HG02885 (cell line): ENCODE measurements around the gene ST3GAL2.
"Not testable (repeated sequence)": the region's sequence is repeated elsewhere in the genome, so short reads cannot be mapped to it uniquely, and the experiment has no call there.

ENCODE experiments used
- ATAC-seq: cut with Tn5 transposase; IDR thresholded peaks from one replicate; pipeline ENCODE4 v1.9.1; 2021; ENCODE audit warnings: mild to moderate bottlenecking; ENCODE audit not compliant: unreplicated experiment, poor library complexity

ST3GAL2 gene

GRCh38 chr16:70468776-70469525 lies 30.1 kb upstream of the ST3GAL2 start:
- ATAC-seq = no peak

GRCh38 chr16:70467608-70468007 lies 28.7 kb upstream of the ST3GAL2 start:
- no peak for ATAC-seq

GRCh38 chr16:70467113-70467512 lies 28.2 kb upstream of the ST3GAL2 start:
- no peak for ATAC-seq

DNA sequence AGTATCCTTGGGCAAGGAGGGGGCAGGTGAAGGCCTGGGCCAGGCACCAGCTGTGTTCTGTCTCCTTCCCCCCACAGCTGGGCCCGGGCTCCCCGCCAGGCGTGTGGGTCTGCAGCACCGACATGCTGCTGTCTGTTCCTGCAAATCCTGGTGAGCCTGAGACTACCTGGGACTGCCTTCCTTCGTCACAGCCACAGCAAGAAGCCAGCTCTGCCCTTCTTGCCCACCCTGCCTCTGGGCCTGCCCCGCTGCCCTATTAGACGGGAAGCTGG lies 27.8 kb upstream of the ST3GAL2 start:
- ATAC-seq = no peak

DNA sequence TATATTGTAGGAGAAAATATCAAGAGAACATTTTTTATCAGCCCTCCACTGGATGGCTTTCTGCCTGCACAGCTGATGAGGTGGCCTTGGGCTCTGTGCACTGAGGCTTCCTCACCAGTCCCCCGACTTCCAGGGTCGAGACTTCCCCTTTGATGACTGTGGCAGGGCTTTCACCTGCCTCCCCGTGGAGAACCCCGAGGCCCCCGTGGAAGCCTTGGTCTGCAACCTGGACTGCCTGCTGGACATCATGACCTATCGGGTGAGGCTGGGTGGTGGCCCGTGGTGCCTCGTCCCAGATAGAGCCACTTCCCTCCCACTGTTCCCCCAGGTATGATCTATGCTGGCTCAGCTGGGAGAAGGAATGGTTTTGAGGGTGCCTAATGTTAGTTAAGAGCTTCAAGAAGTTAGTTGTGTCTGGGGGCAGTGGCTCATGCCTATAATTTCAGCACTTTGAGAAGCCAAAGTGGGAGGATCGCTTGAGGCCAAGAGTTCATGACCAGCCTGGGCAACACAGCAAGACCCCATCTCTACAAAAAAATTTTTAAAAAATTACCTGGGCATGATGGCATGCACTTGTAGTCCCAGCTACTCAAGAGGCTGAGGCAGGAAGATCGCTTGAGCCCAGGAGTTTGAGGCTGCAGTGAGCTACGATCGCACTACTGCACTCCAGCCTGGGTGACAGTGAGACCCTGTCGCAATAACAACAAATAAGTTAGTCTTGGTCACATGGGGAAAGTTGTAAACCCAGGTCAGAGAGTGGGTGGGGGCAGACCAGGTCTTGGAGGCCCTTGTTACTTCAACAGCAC lies 27.3 kb upstream of the ST3GAL2 start:
- no peak for ATAC-seq

DNA sequence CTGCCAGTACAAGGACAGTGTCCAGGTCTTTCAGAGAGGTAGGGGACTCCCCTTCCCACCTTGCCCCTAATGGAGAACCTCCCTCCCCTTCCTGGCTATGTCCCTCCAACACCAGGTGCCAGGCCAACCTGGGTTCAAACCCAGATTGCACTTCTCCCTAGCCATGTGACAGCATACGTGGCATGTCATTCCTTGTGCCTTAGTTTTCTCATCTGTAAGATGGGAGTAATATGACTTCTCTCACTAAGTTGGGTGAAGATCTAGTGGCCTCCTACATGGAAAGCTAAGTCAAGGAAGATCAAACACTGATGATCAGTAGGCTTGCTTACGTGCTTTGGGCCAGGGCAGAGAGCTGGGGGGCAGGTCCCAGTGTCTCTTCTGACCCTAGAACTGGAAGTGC lies 24.3 kb upstream of the ST3GAL2 start:
- no peak for ATAC-seq

DNA sequence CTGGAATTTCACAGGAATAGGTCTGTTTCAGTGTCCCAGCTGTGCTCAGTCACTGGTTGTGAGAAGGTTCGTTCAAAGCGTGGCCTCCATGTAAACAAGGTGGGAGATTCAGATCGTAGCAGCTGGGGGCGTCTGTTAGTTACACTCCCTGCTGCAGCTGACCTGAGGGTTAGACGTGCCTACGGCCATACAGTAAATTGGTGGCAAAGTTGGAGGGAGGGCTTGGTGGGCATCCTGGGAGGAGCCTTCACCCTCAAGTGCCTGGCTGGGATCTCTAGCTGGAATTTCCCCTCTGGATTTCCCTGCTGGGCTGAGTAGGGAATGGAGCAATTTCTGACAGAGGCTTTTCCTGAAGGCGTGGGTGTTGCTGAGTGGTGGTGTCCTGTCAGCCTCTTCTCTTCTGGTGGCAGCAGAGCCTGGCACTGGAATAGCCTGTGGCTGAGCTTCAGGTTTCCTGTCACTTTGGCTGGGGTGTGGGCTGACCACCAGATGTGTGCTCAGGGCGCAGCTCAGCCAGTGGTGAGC lies 21.9 kb upstream of the ST3GAL2 start:
- no peak for ATAC-seq

DNA sequence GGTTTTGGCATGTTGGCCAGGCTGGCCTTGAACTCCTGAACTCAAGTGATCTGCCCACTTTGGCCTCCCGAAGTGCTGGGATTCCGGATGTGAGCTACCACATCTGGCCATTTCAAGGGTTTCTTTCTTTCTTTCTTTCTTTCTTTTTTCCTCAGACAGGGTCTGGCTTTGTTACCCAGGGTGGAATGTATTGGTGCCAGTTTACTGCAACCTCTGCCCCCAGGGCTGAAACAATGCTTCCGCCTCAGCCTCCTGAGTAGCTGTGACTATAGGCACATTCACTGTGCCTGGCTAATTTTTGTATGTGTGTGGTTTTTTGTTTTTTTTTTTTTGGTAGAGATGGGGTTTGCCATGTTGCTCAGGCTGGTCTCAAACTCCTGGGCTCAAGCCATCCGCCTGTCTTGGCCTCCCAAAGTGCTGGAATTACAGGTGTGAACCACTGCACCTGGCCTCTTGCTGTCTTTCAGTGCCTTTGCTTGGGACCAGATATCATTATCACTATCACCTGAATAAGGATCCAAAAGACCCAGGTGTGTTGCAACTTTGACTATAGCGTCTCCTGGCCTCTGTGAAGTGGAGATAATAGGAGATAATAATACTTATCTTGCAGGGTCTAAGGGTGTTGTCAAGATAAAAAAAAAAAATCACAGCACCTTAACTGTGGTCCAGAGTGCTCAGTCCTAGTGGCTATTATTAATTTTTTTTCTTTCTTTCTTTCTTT lies 18.7 kb upstream of the ST3GAL2 start:
- no peak for ATAC-seq

GRCh38 chr16:70455910-70456309 lies 17.0 kb upstream of the ST3GAL2 start:
- ATAC-seq = no peak

DNA sequence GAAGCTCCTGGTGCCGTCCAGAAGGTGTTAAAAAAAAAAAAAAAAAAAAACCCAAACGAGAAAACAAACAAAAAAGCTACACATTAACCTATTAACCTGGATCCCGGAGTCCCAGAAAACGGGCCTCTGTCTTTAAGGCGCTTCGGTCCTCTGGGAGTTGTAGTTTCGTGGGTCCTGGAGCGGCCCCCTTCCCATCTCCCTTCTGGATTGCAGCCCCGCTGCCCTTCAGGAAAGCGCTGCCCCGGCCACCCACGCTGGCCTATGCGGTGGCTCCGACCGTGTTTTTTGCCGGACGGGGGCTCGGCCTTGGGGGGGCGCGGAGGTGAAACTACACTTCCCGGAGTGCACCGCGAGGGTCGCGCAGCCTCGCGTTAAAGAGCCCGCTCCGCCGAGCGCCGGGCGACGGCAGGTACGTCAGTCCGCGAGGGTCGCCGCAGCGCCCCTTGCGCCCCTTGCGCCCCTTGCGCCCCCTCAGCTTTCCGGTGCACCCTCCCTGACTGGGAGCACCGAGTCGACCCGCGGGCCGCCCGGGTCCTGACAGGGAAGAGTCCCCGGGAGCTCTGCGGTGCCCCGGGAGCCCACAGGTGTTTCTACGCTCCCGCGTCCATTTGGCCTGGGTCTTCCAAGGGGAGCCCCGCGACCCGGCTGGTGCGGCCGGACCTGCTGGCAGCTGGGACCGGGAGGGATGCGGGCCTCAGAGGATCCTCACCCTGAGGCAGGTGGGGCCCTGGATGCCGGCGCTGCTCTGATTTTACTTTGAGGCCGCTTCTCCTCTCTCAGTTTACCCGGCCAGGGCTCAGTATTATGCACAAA lies 15.5 kb upstream of the ST3GAL2 start, which contains the start of gene FCSK:
TSS of gene FCSK (plus strand) at position 374 of the 813 bp plus-strand sequence. CDS start 8,596 bp downstream, outside the sequence.
- ATAC-seq = peak; percentile 84

DNA sequence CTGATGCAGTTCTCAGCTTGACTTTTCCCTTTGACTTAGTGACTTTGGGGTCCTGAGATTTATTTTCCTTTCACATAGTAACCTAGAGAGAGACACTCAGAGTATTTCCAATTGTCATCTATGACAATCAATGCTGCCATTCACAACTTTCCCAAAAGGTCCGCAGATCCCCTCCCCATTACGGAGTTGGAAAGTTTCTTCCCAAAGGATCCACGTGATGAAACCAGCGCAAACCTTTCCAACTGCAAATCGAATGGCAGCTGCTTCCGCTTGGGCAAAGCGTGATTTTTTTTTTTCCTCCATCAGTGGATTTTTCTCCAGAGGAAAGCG lies 15.0 kb upstream of the ST3GAL2 start:
- ATAC-seq = peak; percentile 4

GRCh38 chr16:70453117-70453891 lies 14.4 kb upstream of the ST3GAL2 start:
- no peak for ATAC-seq

DNA sequence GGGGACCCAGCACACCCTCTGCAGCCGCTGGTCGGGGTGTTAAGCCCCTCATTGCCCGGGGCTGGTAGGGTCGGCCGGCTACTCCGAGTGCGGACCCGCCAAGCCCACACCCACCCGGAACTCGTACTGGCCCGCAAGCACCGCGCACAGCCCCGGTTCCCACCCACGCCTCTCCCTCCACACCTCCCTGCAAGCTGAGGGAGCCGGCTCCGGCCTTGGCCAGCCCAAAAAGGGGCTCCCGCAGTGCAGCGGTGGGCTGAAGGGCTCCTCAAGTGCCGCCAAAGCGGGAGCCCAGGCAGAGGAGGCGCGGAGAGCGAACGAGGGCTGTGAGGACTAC lies 12.1 kb upstream of the ST3GAL2 start:
- not testable (repeated sequence) for ATAC-seq

DNA sequence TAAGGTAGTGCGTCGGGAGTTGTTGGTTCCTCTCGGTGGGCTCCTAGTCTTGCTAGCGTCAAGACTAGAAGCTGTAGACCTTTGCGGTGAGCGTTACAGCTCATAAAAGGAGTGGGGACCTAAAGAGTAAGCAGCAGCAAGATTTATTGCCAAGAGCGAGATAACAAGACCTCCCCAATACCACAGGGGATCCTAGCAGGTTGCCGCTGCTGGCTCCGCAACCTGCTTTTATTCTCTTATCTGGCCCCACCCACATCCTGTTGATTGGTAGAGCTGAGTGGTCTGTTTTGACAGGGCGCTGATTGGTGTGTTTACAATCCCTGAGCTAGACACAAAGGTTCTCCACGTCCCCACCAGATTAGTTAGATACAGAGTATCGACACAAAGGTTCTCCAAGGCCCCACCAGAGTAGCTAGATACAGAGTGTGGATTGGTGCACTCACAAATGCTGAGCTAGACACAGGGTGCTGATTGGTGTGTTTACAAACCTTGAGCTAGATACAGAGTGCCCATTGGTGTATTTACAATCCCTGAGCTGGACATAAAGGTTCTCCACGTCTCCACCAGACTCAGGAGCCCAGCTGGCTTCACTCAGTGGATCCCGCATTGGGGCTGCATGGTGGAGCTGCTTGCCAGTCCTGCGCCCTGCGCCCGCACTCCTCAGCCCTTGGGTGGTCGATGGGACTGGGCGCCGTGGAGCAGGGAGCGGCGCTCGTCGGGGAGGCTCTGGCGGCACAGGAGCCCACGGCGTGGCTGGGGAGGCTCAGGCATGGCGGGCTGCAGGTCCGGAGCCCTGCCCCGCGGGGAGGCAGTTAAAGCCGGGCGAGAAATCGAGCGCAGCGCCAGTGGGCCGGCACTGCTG lies 11.5 kb upstream of the ST3GAL2 start:
- ATAC-seq = not testable (repeated sequence)

- no peak for ATAC-seq
These were observed 9.2 kb upstream of the ST3GAL2 start for GRCh38 chr16:70448075-70448474.

DNA sequence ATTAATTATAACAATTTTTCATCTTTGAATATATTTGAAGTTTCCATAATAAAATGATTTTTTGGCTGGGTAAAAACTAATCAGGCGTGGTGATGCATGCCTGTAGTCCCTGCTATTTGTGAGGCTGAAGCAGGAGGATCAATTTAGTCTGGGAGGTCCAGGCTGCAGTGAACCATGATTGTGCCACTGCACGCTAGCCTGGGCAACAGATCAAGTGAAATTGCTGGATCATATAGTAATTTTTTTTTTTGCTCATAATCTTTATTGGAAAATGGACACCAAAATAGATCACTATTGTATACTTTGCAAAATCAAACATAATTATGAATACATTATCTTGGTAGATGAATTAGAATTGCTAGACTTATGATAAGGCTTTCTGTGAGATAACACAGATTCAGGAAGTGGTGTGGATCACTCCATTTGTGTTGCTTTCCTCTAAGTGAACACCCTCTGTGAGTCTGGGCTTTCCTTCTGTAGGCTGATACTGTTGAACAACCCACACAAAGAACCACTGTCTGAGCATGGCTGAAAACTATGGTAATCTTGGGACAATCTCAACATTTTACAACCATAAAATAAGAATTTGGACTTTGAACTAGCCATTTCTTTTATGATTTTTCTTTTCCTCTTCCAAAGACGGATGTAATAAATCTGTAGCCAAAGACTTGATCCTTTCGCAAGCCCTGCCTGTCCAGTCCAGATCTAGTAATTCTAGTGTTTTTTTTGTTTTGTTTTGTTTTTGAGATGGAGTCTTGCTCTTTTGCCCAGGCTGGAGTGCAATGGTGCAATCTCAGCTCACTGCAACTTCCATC lies 5.6 kb upstream of the ST3GAL2 start:
- ATAC-seq = no peak

DNA sequence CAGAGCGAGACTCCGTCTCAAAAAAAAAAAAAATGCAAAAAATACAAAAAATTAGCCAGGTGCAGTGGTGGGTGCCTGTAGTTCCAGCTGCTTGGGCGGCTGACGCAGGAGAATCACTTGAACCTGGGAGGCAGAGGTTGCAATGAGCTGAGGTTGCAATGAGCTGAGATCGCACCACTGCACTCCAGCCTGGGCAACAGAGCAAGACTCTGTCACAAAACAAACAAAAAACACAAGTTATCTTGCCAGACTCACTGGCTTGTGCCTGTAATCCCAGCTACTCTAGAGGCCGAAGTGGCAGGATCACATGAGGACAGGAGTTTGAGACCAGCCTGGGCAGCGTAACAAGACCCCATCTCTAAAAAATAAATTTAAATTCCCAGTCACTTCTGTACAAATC lies 3.4 kb upstream of the ST3GAL2 start:
- ATAC-seq = no peak

DNA sequence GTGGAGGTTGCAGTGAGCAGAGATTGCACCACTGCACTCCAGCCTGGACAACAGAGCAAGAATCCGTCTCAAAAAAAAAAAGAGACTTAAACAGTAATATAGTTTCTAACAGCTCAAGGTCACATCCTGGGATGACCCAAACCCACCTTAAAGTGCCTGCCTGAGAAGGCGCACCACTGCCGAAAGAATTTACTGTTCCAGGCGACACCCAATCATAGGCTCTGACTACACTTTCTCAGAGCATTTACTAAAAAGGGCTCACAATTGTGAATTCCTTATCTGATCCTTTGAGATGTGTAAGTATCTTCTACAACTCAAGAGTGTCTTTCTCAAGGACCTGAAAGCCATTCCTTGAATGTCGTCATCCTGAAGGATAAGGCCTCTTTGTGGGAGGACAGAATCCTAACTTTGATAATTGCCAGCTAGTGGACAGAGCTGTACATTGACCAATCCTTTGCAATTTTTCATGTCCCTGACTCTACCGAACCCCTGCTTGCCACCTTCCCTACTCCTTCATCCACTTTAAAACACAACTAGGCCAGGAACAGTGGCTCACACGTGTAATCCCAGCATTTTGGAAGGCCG lies 2.6 kb upstream of the ST3GAL2 start:
- ATAC-seq = no peak
